IPS-18a (cell line): ENCODE measurements around the gene STXBP5L.
"Not testable (repeated sequence)": the region's sequence is repeated elsewhere in the genome, so short reads cannot be mapped to it uniquely, and the experiment has no call there.

Experiments used
- H3K27ac ChIP-seq: one replicate; pipeline ENCODE4 v1.5.1; 2013; ENCODE audit warnings: low read length
- H3K27me3 ChIP-seq: one replicate; pipeline ENCODE4 v1.6.1; 2013; ENCODE audit warnings: mild to moderate bottlenecking, low read length; ENCODE audit not compliant: control insufficient read depth, insufficient read depth
- H3K36me3 ChIP-seq: one replicate; pipeline ENCODE4 v1.6.1; 2013; ENCODE audit warnings: low read depth, low read length; ENCODE audit not compliant: control insufficient read depth
- H3K4me1 ChIP-seq: one replicate; pipeline ENCODE4 v1.6.1; 2013; ENCODE audit warnings: low read depth, low read length; ENCODE audit not compliant: control insufficient read depth
- H3K4me3 ChIP-seq: one replicate; pipeline ENCODE4 v1.5.1; 2013; ENCODE audit warnings: low read length
- H3K9ac ChIP-seq: one replicate; pipeline ENCODE4 v1.6.1; 2013; ENCODE audit warnings: mild to moderate bottlenecking, low read length, moderate library complexity
- H3K9me3 ChIP-seq: one replicate; pipeline ENCODE4 v1.6.1; 2013; ENCODE audit warnings: low read depth, low read length; ENCODE audit not compliant: control insufficient read depth

The STXBP5L gene

GRCh38 chr3:120908030-120908794, at the start of gene STXBP5L:
Gene STXBP5L, plus strand, starts transcription at chr3:120908205. Its CDS starts 1,374 bp downstream, at chr3:120909579.
- Histone ChIP-seq H3K4me1 (peaks cover 8% of the 10 kb centered on the region), H3K9me3 (no peaks in the 10 kb centered on the region), H3K4me3 (peak within 1 kb of the TSS; percentile 93), H3K27ac (no peak within 1 kb of the TSS), H3K27me3 (no peaks in the 10 kb centered on the region), H3K9ac (peak within 1 kb of the TSS; percentile 76), H3K36me3 (no peaks in the 10 kb centered on the region)

GRCh38 chr3:120858521-120858920, 49.5 kb upstream of the STXBP5L start:
- H3K4me3 ChIP-seq: no peak overlapping the region
- no peaks in the 10 kb centered on the region for H3K36me3 ChIP-seq
- no peaks in the 10 kb centered on the region for H3K4me1 ChIP-seq
- no peaks in the 10 kb centered on the region for H3K9me3 ChIP-seq
- H3K9ac ChIP-seq: no peak overlapping the region
- no peaks in the 10 kb centered on the region for H3K27me3 ChIP-seq
- no peak overlapping the region for H3K27ac ChIP-seq

- Histone ChIP-seq H3K4me3 (no peak overlapping the region), H3K4me1 (peaks cover 4% of the 10 kb centered on the region), H3K9me3 (no peaks in the 10 kb centered on the region), H3K36me3 (no peaks in the 10 kb centered on the region), H3K27me3 (no peaks in the 10 kb centered on the region), H3K9ac (no peak overlapping the region), H3K27ac (no peak overlapping the region)
These were observed 43.5 kb upstream of the STXBP5L start for GRCh38 chr3:120864541-120864940.

- H3K27me3 ChIP-seq: no peaks in the 10 kb centered on the region
- H3K4me1 ChIP-seq: peaks cover 16% of the 10 kb centered on the region
- no peaks in the 10 kb centered on the region for H3K36me3 ChIP-seq
- no peak overlapping the region for H3K9ac ChIP-seq
- no peak overlapping the region for H3K27ac ChIP-seq
- no peak overlapping the region for H3K4me3 ChIP-seq
- no peaks in the 10 kb centered on the region for H3K9me3 ChIP-seq
These were observed 32.5 kb upstream of the STXBP5L start for GRCh38 chr3:120875507-120875906.

- H3K27me3 ChIP-seq: no peaks in the 10 kb centered on the region
- no peaks in the 10 kb centered on the region for H3K36me3 ChIP-seq
- no peak overlapping the region for H3K4me3 ChIP-seq
- no peaks in the 10 kb centered on the region for H3K9me3 ChIP-seq
- peaks cover 16% of the 10 kb centered on the region for H3K4me1 ChIP-seq
- H3K9ac ChIP-seq: no peak overlapping the region
- no peak overlapping the region for H3K27ac ChIP-seq
These were observed 32.0 kb upstream of the STXBP5L start for GRCh38 chr3:120875989-120876388.

- H3K9me3 ChIP-seq: no peaks in the 10 kb centered on the region
- no peak overlapping the region for H3K9ac ChIP-seq
- no peak overlapping the region for H3K4me3 ChIP-seq
- H3K36me3 ChIP-seq: no peaks in the 10 kb centered on the region
- H3K4me1 ChIP-seq: peaks cover 16% of the 10 kb centered on the region
- no peak overlapping the region for H3K27ac ChIP-seq
- H3K27me3 ChIP-seq: no peaks in the 10 kb centered on the region
These were observed 28.6 kb upstream of the STXBP5L start for GRCh38 chr3:120879411-120879810.

GRCh38 chr3:120892921-120893320, 15.1 kb upstream of the STXBP5L start:
- H3K9ac ChIP-seq: no peak overlapping the region
- no peaks in the 10 kb centered on the region for H3K4me1 ChIP-seq
- H3K36me3 ChIP-seq: no peaks in the 10 kb centered on the region
- no peak overlapping the region for H3K4me3 ChIP-seq
- H3K9me3 ChIP-seq: no peaks in the 10 kb centered on the region
- H3K27ac ChIP-seq: no peak overlapping the region
- no peaks in the 10 kb centered on the region for H3K27me3 ChIP-seq

GRCh38 chr3:120894316-120895057, 13.5 kb upstream of the STXBP5L start:
- Histone ChIP-seq H3K9ac (no peak overlapping the region), H3K4me1 (no peaks in the 10 kb centered on the region), H3K27me3 (no peaks in the 10 kb centered on the region), H3K4me3 (no peak overlapping the region), H3K36me3 (no peaks in the 10 kb centered on the region), H3K9me3 (no peaks in the 10 kb centered on the region), H3K27ac (no peak overlapping the region)

GRCh38 chr3:120901716-120902115, 6.3 kb upstream of the STXBP5L start:
- H3K9ac ChIP-seq, H3K27ac ChIP-seq, H3K9me3 ChIP-seq, H3K4me3 ChIP-seq, H3K36me3 ChIP-seq, H3K27me3 ChIP-seq, H3K4me1 ChIP-seq: not testable (repeated sequence)

- Histone ChIP-seq H3K9ac (no peak overlapping the region), H3K4me3 (no peak overlapping the region), H3K9me3 (peaks cover 8% of the 10 kb centered on the region)
These were observed 4.8 kb upstream of the STXBP5L start for GRCh38 chr3:120903221-120903620.

GRCh38 chr3:120907659-120908029, 361 bp upstream of the STXBP5L start:
- peaks cover 3% of the 10 kb centered on the region for H3K9me3 ChIP-seq
- H3K36me3 ChIP-seq: no peaks in the 10 kb centered on the region
- peak overlapping the region; percentile 93 for H3K4me3 ChIP-seq
- H3K27me3 ChIP-seq: no peaks in the 10 kb centered on the region
- peak overlapping the region; percentile 46 for H3K9ac ChIP-seq
- no peak overlapping the region for H3K27ac ChIP-seq
- peaks cover 8% of the 10 kb centered on the region for H3K4me1 ChIP-seq

More at GRCh38 chr3:120903221-120903620, 4.8 kb upstream of the STXBP5L start:
- Histone ChIP-seq H3K27ac (no peak overlapping the region), H3K4me1 (peaks cover 3% of the 10 kb centered on the region), H3K27me3 (no peaks in the 10 kb centered on the region), H3K36me3 (no peaks in the 10 kb centered on the region)
